BJ (cell line): Measurements from ENCODE around the gene ACTR10. TPM values are rescaled to one million over a fixed set of nuclear protein-coding genes. Genes with fewer than 3 reads are reported as not detected.
A peak's percentile ranks its signal among the peaks of the same experiment; 100 is the strongest.

Source experiments
- CTCF ChIA-PET: fragments of 350-600 bp; formaldehyde crosslinking; extraction: SDS; loops from one replicate; lab custom pipeline; 2021; ENCODE audit warnings: antibody characterized with exemption, inconsistent platforms; lab: Yijun Ruan, JAX
- POLR2A ChIA-PET: fragments of 300-600 bp; sonication (Branson Sonifier 250); formaldehyde crosslinking; extraction: SDS; loops from one replicate; lab custom pipeline; 2021; ENCODE audit warnings: antibody characterized with exemption; lab: Charles Lee
- DNase-seq: peaks from one replicate; pipeline ENCODE4 v3.0.0-alpha.2; 2011; ENCODE audit warnings: low read depth
- H3K27me3 ChIP-seq: 2 replicates; pipeline ENCODE4 v1.6.0; 2011; ENCODE audit warnings: low read length; ENCODE audit not compliant: control insufficient read depth, insufficient read depth
- H3K36me3 ChIP-seq: 2 replicates; pipeline ENCODE4 v1.5.1; 2011; ENCODE audit warnings: low read length; ENCODE audit not compliant: control insufficient read depth, insufficient read depth
- H3K4me3 ChIP-seq: 2 replicates; pipeline ENCODE4 v1.5.1; 2011; ENCODE audit warnings: low read depth, mild to moderate bottlenecking, control low read depth, low read length
- CTCF ChIP-seq: IDR thresholded peaks from 2 replicates; pipeline ENCODE4 v1.5.1; 2011; ENCODE audit warnings: low read depth, mild to moderate bottlenecking, control low read depth, inconsistent platforms, low read length, moderate library complexity; ENCODE audit not compliant: insufficient read depth
- polyA plus RNA-seq: library from polyadenylated mRNA; depleted of rRNA; stranded (reverse); fragments of >200 nt; gene quantifications from 2 replicates; pipeline ENCODE4 v1.2.3, GENCODE V29; 2011

The ACTR10 gene
- polyA plus RNA-seq, 1 experiment, result 48.6 TPM

GRCh38 chr14:58160561-58160960 lies 39.4 kb upstream of the ACTR10 start:
- Histone ChIP-seq H3K36me3 (no peaks in the 10 kb centered on the region), H3K4me3 (no peak overlapping the region), H3K27me3 (no peaks in the 10 kb centered on the region)
- ChIA-PET POLR2A (no interaction called here), CTCF (no interaction called here)
- no peak for DNase-seq
- no peak for TF ChIP-seq CTCF

GRCh38 chr14:58166005-58166983 lies 33.7 kb upstream of the ACTR10 start:
- POLR2A ChIA-PET, result no interaction called here
- peak; percentile 86 for TF ChIP-seq CTCF
- Histone ChIP-seq H3K36me3 (no peaks in the 10 kb centered on the region), H3K27me3 (no peaks in the 10 kb centered on the region), H3K4me3 (no peak overlapping the region)
- DNase-seq, result peak; percentile 22
- CTCF ChIA-PET, result interaction anchor here (0.6 to 4.8 kb wide), 14 partner anchors 8 to 936 kb away, joined by 3 to 38 read pairs (median 4); no protein-coding TSS in a partner anchor

- POLR2A ChIA-PET, result no interaction called here
Measured at GRCh38 chr14:58167057-58167456, 32.9 kb upstream of the ACTR10 start.

GRCh38 chr14:58167891-58168290 lies 32.1 kb upstream of the ACTR10 start:
- CTCF ChIA-PET, result interaction anchor here (1.2 to 4.8 kb wide), 5 partner anchors 12 to 60 kb away, joined by 3 to 38 read pairs (median 4); partner anchors contain the start of genes ACTR10 and ARMH4
- Histone ChIP-seq H3K27me3 (no peaks in the 10 kb centered on the region), H3K36me3 (no peaks in the 10 kb centered on the region), H3K4me3 (no peak overlapping the region)
- TF ChIP-seq CTCF, result no peak
- POLR2A ChIA-PET, result no interaction called here
- DNase-seq, result no peak

More at GRCh38 chr14:58167057-58167456, 32.9 kb upstream of the ACTR10 start:
- DNase-seq, result no peak
- H3K36me3 ChIP-seq, result no peaks in the 10 kb centered on the region
- no peak for TF ChIP-seq CTCF
- no peaks in the 10 kb centered on the region for H3K27me3 ChIP-seq
- H3K4me3 ChIP-seq, result no peak overlapping the region
- CTCF ChIA-PET, result interaction anchor here (0.5 to 4.8 kb wide), 11 partner anchors 9 to 937 kb away, joined by 3 to 38 read pairs (median 4); no protein-coding TSS in a partner anchor

GRCh38 chr14:58171090-58171489 lies 28.9 kb upstream of the ACTR10 start:
- no peaks in the 10 kb centered on the region for H3K36me3 ChIP-seq
- no peaks in the 10 kb centered on the region; the same call in 1 of the 2 replicates for H3K27me3 ChIP-seq
- no peak for TF ChIP-seq CTCF
- no peak overlapping the region for H3K4me3 ChIP-seq
- CTCF ChIA-PET, result no interaction called here
- peak; percentile 45 for DNase-seq
- POLR2A ChIA-PET, result no interaction called here
